ENCODE data around the gene SLC1A4.

Gene SLC1A4

DNA sequence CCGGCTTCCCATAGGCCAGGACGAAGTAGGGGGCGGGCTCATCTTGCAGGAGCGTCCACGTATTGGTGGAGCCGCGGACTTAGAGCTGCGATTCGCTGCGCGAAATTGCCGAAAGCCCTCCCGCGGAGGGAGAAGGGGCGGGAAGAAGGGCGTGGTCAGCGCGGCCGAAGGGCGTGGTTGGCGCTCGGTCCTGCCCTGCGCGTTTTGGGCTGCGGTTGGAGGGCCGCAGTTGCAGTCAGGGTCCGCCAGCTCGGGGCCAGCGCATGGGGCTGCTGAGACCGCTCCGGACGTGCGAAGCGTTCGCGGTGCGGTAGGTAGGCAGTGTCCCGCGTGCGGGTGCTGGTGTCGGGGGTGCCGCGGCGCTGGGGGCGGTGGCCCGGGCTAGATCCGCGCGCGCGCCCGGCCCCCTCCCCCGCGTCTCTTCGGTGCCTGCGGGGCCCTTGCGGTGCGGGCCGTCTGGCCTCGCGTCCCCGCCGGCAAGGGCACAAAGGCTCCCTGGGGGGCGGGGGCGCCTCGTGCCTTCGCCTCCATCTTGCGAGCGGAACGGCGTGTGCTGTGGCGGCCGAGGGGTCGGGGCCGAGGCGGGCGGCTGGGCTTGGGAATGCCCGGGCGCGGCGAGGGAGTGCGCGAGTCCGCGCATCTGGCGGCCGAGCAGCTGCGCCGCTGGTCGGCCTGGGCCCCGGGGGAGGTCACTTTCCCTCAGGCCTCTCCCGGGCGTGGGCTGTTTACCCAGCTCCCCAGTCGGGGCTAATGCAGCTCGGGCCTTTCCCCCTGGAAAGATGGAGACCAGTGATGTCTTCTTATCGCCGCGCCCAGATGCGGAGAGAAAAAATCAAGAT is 67.2 kb downstream of the SLC1A4 start, which contains the start of gene CEP68:
Gene CEP68 (plus strand): TSS at position 202 of the 839 bp plus-strand sequence. CDS start 13,029 bp downstream, outside the sequence.
- Mint-ChIP-seq H3K27me3 (no peaks in the 10 kb centered on the region), H3K36me3 (ENCODE audit: low read depth) (no peaks in the 10 kb centered on the region), H3K9me3 (no peaks in the 10 kb centered on the region), H3K27ac (peak within 1 kb of the TSS; percentile 84), H3K4me3 (peak within 1 kb of the TSS; percentile 92), H3K4me1 (peaks cover 61% of the 10 kb centered on the region)
- ATAC-seq (peak; percentile 96), DNase-seq (peak; percentile 96)

DNA sequence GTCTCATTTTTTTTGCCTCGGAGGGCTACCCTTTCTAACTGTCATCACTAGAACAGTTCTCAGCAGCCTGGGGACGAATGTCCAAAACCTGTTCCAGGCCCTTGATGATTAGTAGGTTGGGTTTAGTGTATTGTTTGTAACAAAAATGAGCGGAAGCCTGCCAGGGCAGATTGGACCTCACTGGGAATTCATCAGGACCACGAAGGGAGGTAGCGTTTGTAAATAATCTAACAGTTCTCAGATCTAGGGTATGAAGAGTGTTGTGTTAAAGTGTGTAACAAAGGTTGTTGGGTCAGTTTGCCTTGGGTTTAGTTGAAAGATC is 67.8 kb downstream of the SLC1A4 start:
- ATAC-seq (no peak), DNase-seq (no peak)
- H3K36me3 Mint-ChIP-seq (ENCODE audit: low read depth) = no peaks in the 10 kb centered on the region
- H3K4me3 Mint-ChIP-seq = peak overlapping the region; percentile 92
- peak overlapping the region; percentile 83 for H3K27ac Mint-ChIP-seq
- H3K9me3 Mint-ChIP-seq = no peaks in the 10 kb centered on the region
- no peaks in the 10 kb centered on the region for H3K27me3 Mint-ChIP-seq
- peaks cover 60% of the 10 kb centered on the region for H3K4me1 Mint-ChIP-seq

DNA sequence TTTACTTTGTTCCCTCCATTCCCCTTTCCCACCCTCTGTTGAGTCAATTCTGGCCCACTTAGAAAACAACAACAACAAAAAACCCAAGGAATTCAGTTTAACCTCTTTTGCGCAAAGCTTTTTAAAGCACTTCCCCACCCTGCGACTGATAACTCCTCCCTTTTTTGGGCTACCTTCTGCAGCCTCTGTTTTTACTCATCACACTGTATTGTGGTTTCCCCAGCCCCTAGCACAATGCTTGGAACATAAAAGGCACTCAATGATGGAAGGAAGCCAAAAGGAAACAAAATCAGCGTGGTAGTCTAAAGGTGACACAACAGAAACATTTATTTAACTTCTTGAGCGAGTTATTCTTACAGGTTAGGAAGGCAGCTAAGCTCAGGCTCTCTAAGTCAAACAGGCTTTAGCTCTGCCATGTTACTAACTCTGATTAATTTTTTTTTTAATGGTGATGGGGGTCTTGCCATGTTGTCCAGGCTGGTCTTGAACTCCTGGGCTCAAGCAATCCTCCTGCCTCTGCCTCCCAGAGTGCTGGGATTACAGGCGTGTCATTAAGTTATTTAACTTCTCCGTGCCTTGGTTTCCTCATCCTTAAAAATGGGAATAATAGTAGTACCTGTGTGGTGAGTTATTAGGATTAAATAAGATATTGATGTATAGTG is 68.3 kb downstream of the SLC1A4 start:
- DNase-seq = peak; percentile 39

DNA sequence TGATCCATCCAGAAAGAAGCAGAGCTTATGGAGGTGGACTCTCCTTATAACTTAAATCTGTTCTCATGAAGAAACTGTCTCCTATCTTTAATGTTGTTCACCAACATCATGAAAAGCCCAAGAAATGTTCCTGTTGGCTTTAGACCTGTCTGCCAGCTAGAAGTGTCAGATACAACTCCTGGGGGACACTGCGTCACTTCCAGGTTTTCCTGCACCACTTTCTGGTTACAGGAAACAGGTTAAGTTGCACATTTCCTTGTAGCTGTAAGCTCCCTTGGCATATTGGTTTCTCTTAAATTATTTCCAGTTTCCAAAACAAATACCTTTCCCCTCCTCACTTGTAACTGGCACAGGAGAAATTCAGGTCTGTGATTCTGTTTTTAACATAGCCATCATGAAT is 69.9 kb downstream of the SLC1A4 start:
- H3K4me3 Mint-ChIP-seq = no peak overlapping the region
- no peaks in the 10 kb centered on the region for H3K36me3 Mint-ChIP-seq (ENCODE audit: low read depth)
- H3K4me1 Mint-ChIP-seq = peaks cover 43% of the 10 kb centered on the region
- H3K9me3 Mint-ChIP-seq = no peaks in the 10 kb centered on the region
- DNase-seq (no peak), ATAC-seq (no peak)
- H3K27ac Mint-ChIP-seq = no peak overlapping the region
- no peaks in the 10 kb centered on the region for H3K27me3 Mint-ChIP-seq

More for the DNA sequence above, 68.3 kb downstream of the SLC1A4 start:
- Mint-ChIP-seq H3K36me3 (ENCODE audit: low read depth) (no peaks in the 10 kb centered on the region), H3K27me3 (no peaks in the 10 kb centered on the region), H3K9me3 (no peaks in the 10 kb centered on the region), H3K4me3 (peak overlapping the region; percentile 92), H3K4me1 (peaks cover 56% of the 10 kb centered on the region), H3K27ac (peak overlapping the region; percentile 83)
- peak; percentile 58 for ATAC-seq

DNA sequence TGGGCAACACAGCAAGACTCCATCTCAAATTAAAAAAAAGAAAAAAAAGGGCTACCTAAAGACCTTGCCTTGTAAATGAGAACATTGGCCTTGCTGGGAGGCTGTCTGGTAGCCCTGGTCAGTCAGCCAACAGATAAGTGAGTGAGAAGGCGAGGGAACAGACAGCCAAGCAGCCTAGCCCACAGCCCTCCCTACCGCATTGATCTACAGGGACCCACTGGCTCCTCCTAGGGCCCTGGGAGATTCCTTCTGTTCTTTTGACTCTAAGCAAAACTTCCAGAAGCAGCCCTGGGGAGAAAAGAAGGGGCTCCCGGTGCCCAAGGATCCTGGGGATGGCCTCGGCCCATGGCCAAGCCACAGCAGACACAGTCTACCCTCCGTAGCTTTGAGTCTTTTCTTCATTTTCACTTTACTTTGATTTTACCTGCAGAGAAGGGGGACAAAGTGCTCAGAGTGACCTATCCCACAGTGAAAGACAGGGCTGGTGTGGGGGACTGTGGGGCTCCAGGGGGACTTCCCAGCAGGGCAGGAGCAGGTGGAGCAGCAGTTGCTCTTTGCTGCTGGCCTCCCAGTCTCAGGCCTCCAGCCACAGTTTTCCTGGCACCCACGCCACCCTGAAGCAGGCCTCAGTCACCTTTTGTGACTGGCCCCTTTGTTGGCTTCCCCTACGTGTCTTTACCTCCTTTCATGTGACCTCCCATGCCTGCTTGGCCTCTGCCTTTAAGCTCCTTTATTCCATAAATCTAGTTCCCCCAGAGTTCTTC is 72.1 kb downstream of the SLC1A4 start:
- H3K9me3 Mint-ChIP-seq = no peaks in the 10 kb centered on the region
- H3K4me3 Mint-ChIP-seq = no peak overlapping the region
- ATAC-seq (no peak), DNase-seq (no peak)
- no peaks in the 10 kb centered on the region for H3K27me3 Mint-ChIP-seq
- H3K4me1 Mint-ChIP-seq = peaks cover 39% of the 10 kb centered on the region
- no peaks in the 10 kb centered on the region for H3K36me3 Mint-ChIP-seq (ENCODE audit: low read depth)
- no peak overlapping the region for H3K27ac Mint-ChIP-seq

DNA sequence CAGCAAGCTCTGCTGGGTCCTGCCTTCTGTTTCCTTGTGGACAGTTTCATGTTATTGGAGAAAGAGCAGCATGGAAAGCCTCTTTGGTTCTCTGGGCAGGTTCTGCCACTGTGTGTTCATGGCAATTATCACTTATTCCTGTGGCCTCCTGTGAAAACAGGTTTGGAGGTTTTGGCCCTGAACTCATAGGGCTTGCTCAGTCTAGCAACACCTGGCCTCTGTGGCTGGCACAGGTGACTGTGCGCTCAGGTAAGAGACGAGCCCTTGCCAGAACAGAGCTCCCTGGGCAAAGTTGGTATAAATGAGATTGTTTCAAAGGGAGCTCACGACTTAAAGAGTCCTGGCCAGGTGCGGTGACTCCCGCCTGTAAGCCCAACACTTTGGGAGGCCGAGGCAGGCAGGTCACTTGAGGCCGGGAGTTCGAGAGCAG is 72.7 kb downstream of the SLC1A4 start:
- no peak for DNase-seq
- Mint-ChIP-seq H3K4me3 (no peak overlapping the region), H3K9me3 (no peaks in the 10 kb centered on the region), H3K27ac (no peak overlapping the region), H3K27me3 (no peaks in the 10 kb centered on the region), H3K4me1 (peaks cover 38% of the 10 kb centered on the region), H3K36me3 (ENCODE audit: low read depth) (no peaks in the 10 kb centered on the region)
- no peak for ATAC-seq

DNA sequence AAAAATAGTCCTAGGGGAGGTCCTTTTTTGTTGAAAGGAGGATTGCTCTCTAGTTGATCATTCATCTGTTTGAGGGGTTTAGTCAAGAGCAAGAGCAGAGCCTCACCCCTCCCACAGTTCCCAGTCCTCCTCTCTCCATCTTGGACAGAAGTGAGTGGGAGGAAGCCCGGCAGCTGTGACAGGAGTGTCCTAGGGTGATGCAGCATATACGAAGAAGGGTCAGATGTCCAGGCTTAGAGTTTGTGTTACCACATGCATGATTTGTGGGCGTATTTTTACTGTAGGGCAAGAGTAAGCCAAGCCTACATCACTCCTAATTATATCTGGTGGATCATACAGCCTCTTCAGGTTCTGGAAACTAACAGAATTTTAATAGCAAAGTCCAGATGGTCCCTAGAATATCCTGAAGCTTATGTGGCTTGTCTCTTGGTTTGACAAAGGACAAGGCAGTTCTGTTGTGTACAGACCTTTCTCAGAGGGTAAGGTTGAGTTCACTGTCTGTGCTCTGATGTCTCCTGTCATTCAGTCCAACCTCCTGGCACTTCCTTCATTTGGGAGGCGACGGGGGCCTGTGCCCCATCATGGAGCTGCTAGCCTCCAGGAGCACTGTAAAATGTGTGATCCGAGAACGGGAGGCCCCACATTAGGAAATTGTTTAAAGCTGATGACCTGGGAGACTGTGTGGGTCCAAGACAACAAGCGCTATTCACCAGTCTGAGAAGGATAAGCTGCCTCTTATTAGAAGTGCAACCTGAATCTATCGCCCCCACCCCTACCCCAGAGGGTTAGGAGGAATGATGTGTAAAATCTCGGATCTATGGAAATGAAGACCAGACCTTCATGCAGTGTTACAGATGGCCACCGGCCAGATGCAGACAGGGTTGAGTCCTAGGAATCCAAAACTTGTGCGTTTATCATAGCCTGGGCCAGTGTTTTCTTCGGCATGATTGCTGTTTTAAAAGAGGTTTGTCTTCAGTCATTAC is 73.9 kb downstream of the SLC1A4 start:
- no peak overlapping the region for H3K4me3 Mint-ChIP-seq
- H3K36me3 Mint-ChIP-seq (ENCODE audit: low read depth) = no peaks in the 10 kb centered on the region
- H3K27me3 Mint-ChIP-seq = no peaks in the 10 kb centered on the region
- H3K9me3 Mint-ChIP-seq = no peaks in the 10 kb centered on the region
- peaks cover 34% of the 10 kb centered on the region for H3K4me1 Mint-ChIP-seq
- no peak for ATAC-seq
- no peak overlapping the region for H3K27ac Mint-ChIP-seq
- DNase-seq = no peak

DNA sequence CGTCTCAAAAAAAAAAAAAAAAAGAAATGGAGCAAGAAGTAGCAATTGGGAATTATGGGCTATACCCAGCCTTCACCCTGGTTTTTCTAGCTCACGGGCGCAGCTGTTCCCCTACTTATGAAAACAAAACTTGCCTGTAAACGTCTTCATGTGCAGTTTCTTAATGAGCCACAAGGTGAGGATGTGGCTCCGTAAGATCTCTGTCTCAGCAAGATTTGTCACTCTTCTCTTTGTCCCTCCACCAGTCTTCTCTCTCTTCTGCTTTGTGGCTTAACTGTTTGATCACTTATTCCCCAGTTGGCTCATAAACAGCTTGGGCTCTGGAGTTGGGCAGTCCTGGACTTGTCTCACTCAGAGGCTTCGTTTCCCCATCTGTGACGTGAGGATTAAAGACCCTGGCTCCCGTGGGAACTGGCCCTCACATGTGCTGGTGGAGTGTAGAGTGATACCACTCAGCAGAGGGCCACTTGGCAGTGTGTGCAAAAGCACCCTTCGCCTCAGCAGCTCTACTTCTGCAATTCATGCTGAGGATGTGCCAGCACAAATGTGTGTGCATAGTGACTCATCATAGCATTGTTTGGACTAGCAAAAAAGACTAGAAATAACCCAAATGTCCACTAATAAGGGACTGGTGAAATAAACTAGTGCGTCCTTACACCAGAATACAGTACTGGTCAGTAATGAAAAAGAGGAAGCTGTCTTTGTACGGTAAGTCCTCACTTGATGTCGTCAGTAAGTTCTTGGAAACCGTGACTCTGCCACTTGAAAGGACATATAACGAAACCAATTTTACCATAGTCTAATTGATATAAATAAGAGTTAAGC is 75.7 kb downstream of the SLC1A4 start:
- DNase-seq = no peak
- H3K36me3 Mint-ChIP-seq (ENCODE audit: low read depth) = no peaks in the 10 kb centered on the region
- H3K9me3 Mint-ChIP-seq = no peaks in the 10 kb centered on the region
- H3K4me1 Mint-ChIP-seq = peaks cover 32% of the 10 kb centered on the region
- H3K27me3 Mint-ChIP-seq = no peaks in the 10 kb centered on the region
- H3K4me3 Mint-ChIP-seq = peak overlapping the region; percentile 20
- peak; percentile 83 for ATAC-seq
- peak overlapping the region; percentile 66 for H3K27ac Mint-ChIP-seq

DNA sequence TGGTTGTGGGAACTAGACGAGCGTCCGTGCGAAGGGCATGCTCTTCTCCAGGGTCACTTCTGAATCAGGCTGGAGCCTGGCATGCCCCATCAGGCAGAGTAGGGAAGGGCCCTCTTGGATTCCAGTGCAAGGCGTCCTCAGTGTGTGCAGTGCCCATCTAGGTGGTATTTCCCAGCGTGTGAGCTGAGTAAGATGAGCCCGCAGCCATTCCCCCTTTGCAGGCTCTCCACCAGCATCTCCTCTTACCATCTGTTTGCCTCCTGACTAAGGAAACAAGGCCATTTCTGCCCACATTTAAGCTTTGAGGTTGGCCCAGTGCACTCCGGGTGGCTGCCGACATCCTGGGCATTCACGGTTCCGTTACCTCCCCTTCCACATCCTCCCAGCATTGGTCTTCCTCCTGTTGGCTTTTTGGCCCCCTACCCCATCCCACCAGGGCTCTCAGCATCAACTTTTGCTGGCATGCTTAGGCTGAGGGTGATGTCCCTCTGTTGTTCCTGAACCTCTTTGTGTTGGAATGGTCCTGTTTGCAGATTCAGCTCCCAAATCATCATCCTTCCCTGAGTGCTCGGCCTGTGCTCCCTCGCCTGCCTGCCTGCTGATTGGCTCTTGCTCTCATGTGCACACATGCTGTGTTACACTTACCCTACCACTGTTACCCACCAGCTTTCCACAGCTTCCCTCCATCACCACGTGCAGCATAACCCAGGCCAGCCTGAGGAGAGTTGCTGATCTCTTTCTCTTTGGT is 78.8 kb downstream of the SLC1A4 start:
- Mint-ChIP-seq H3K36me3 (ENCODE audit: low read depth) (peaks cover 3% of the 10 kb centered on the region), H3K27ac (peak overlapping the region; percentile 59), H3K4me1 (peaks cover 41% of the 10 kb centered on the region), H3K9me3 (no peaks in the 10 kb centered on the region), H3K27me3 (no peaks in the 10 kb centered on the region), H3K4me3 (no peak overlapping the region)
- ATAC-seq (peak; percentile 4), DNase-seq (no peak)

DNA sequence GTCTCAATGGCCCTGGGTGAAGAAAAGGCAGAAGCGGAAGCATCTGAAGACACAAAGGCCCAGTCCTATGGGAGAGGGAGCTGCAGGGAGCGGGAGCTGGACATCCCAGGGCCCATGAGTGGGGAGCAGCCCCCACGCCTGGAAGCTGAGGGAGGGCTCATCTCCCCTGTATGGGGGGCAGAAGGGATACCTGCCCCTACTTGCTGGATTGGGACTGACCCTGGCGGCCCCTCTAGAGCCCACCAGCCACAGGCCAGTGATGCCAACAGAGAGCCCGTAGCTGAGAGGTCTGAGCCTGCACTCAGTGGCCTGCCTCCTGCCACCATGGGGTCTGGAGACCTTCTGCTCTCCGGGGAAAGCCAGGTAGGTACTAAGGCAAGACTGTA is 80.2 kb downstream of the SLC1A4 start:
- no peaks in the 10 kb centered on the region for H3K27me3 Mint-ChIP-seq
- H3K36me3 Mint-ChIP-seq (ENCODE audit: low read depth) = peaks cover 6% of the 10 kb centered on the region
- H3K9me3 Mint-ChIP-seq = no peaks in the 10 kb centered on the region
- ATAC-seq (no peak), DNase-seq (no peak)
- no peak overlapping the region for H3K4me3 Mint-ChIP-seq
- peak overlapping the region; percentile 42 for H3K27ac Mint-ChIP-seq
- peaks cover 38% of the 10 kb centered on the region for H3K4me1 Mint-ChIP-seq

DNA sequence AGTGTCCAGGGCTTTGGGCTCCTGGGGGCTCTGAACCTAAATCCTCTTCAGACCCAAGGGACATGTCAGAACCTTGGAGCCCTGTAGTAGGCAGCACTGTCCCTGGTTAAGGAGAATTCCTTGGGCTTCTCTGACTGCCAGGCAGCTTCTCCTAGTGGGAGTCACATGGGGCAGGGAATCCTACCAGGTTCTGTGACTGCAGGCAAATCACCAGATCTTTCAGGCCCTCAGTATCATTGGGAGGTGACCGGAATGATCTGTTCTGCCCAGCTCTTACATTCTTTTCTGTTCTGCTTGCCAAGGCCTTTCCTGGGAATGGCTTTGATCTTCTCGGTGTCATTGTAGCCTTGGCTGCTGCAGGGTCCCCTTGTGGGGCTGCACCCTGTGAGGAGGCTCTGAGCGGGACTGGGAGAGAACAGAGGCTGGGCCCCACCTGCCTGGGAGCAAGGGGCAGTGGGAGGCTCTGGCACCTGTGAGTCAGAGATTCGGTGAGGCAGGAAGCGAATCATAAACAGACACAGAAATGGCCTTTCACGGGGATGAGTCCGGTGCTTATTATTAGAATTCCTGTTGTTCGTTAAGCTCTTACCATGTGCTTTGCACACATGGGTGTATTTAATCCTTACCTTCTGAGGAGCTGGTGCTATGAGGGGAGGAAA is 81.1 kb downstream of the SLC1A4 start:
- ATAC-seq = peak; percentile 69

DNA sequence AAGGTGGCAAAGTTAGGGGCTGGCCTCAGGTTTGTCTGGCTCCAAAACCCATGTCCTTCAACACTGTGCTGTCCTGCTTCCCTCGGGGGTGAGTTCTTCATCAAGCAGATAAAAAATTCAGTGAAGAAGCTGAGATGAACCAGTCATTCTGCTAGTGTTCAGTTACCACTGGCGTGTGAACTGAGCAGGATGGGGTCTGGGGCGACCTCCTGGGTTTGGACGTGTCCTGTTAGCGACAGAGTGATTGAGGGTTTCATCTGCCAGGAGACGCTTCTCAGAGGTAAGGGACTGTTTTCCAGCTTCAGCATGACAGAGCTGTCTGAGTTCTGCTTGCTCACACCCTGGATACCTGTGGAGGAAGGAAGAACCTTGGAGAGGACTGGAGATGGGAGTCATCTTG is 81.7 kb downstream of the SLC1A4 start:
- DNase-seq = no peak
- Mint-ChIP-seq H3K27me3 (no peaks in the 10 kb centered on the region), H3K4me1 (peaks cover 26% of the 10 kb centered on the region), H3K4me3 (no peak overlapping the region), H3K27ac (peak overlapping the region; percentile 82), H3K9me3 (no peaks in the 10 kb centered on the region), H3K36me3 (ENCODE audit: low read depth) (peaks cover 6% of the 10 kb centered on the region)
- ATAC-seq = no peak

More for the DNA sequence above, 81.1 kb downstream of the SLC1A4 start:
- Mint-ChIP-seq H3K36me3 (ENCODE audit: low read depth) (peaks cover 6% of the 10 kb centered on the region), H3K27me3 (no peaks in the 10 kb centered on the region), H3K9me3 (no peaks in the 10 kb centered on the region), H3K4me3 (no peak overlapping the region), H3K27ac (peak overlapping the region; percentile 82), H3K4me1 (peaks cover 30% of the 10 kb centered on the region)
- DNase-seq = no peak
